B cell (primary cell): ENCODE measurements around the gene PRDM10. TPM values are rescaled to one million over a fixed set of nuclear protein-coding genes. Genes with fewer than 3 reads are reported as not detected.

Experiments
- ATAC-seq: fragments of 200-7000 bp; cut with Tn5 transposase; one replicate; pipeline ENCODE4 v1.10.0; 2021; ENCODE audit warnings: low read depth, mild to moderate bottlenecking, moderate number of reproducible peaks, moderate library complexity
- CTCF ChIA-PET: fragments of 350-600 bp; sonication (Branson Sonifier 250); formaldehyde crosslinking; loops from one replicate; lab custom pipeline; 2021; ENCODE audit warnings: antibody characterized with exemption, inconsistent platforms; lab: Charles Lee
- POLR2A ChIA-PET: fragments of 350-600 bp; sonication (Branson Sonifier 250); formaldehyde crosslinking; loops from one replicate; lab custom pipeline; 2021; ENCODE audit warnings: antibody characterized with exemption; lab: Charles Lee
- DNase-seq: peaks from one replicate; pipeline ENCODE4 v3.0.0; 2013
- H2AFZ ChIP-seq: 2 replicates; pipeline ENCODE4 v1.6.1; 2012; ENCODE audit warnings: mild to moderate bottlenecking, low read depth, low read length; ENCODE audit not compliant: insufficient read depth, poor library complexity, severe bottlenecking
- H3K27ac ChIP-seq, 2 donors: 1 replicate in 1 of 2; 2 replicates in 1 of 2; pipeline ENCODE4 v1.5.1; 2012 to 2013; ENCODE audit warnings: low read length in 2 of 2, mild to moderate bottlenecking in 2 of 2, moderate library complexity in 1 of 2
- H3K27me3 ChIP-seq, 4 experiments: fragments of 200-600 bp in 1 of 4; sonication (generic) in 1 of 4; replicated peaks in 1 of 4; 1 replicate in 2 of 4; 2 replicates in 2 of 4; pipeline versions ENCODE4 v1.6.1 to v1.7.0; 2013 to 2016; ENCODE audit warnings: low read length in 3 of 4, mild to moderate bottlenecking in 2 of 4, mixed read lengths in 1 of 4, moderate library complexity in 1 of 4; ENCODE audit not compliant: insufficient read depth in 4 of 4, control insufficient read depth in 3 of 4; ENCODE audit errors: control extremely low read depth in 1 of 4
- H3K36me3 ChIP-seq, 2 experiments: replicated peaks in 1 of 2; 1 replicate in 1 of 2; 2 replicates in 1 of 2; pipeline versions ENCODE4 v1.6.1 to v1.7.1; 2013; ENCODE audit warnings: low read length in 1 of 2; ENCODE audit not compliant: insufficient read depth in 2 of 2, control insufficient read depth in 1 of 2; ENCODE audit errors: control extremely low read depth in 1 of 2, extremely low read depth in 1 of 2
- H3K4me1 ChIP-seq, 2 donors: fragments of 200-600 bp in 1 of 2; sonication (generic) in 1 of 2; 1 replicate in 1 of 2; 2 replicates in 1 of 2; pipeline versions ENCODE4 v1.5.1 to v1.6.1; 2013 to 2017; ENCODE audit warnings: low read length in 2 of 2; ENCODE audit not compliant: control insufficient read depth in 2 of 2, insufficient read depth in 2 of 2
- H3K4me2 ChIP-seq: replicated peaks from 2 replicates; pipeline ENCODE3; 2012; ENCODE audit warnings: mild to moderate bottlenecking, low read depth, low read length; ENCODE audit not compliant: poor library complexity, severe bottlenecking
- H3K4me3 ChIP-seq, 5 experiments: fragments of 200-600 bp in 1 of 5; sonication (generic) in 1 of 5; 1 replicate in 3 of 5; 2 replicates in 2 of 5; pipeline versions ENCODE4 v1.5.1 to v1.7.0; 2011 to 2016; ENCODE audit warnings: low read length in 4 of 5, mild to moderate bottlenecking in 4 of 5, low read depth in 2 of 5, control low read depth in 1 of 5, moderate library complexity in 1 of 5; ENCODE audit not compliant: insufficient read depth in 1 of 5; ENCODE audit errors: control extremely low read depth in 1 of 5, extremely low read depth in 1 of 5
- H3K79me2 ChIP-seq: fragments of 200-600 bp; sonication (generic); one replicate; pipeline ENCODE4 v1.6.0; 2016; ENCODE audit warnings: low read length; ENCODE audit not compliant: control insufficient read depth, insufficient read depth
- H3K9ac ChIP-seq: fragments of 200-600 bp; sonication (generic); 2 replicates; pipeline ENCODE4 v1.6.1; 2017; ENCODE audit warnings: mild to moderate bottlenecking, low read length, moderate library complexity
- H3K9me3 ChIP-seq, 3 donors: one replicate each; pipeline versions ENCODE4 v1.6.1 to v1.7.1; 2013; ENCODE audit warnings: low read length in 2 of 3; ENCODE audit not compliant: control insufficient read depth in 2 of 3, insufficient read depth in 1 of 3; ENCODE audit errors: control extremely low read depth in 1 of 3
- H4K20me1 ChIP-seq: 2 replicates; pipeline ENCODE4 v1.6.0; 2012; ENCODE audit warnings: mild to moderate bottlenecking, low read length; ENCODE audit not compliant: insufficient read depth, control insufficient read depth, poor library complexity, severe bottlenecking
- H3K27ac Mint-ChIP-seq: one replicate; pipeline ENCODE4 v1.8.0; 2021; ENCODE audit warnings: mixed read lengths
- H3K27me3 Mint-ChIP-seq: one replicate; pipeline ENCODE4 v1.8.0; 2021; ENCODE audit warnings: mixed read lengths
- H3K4me1 Mint-ChIP-seq: one replicate; pipeline ENCODE4 v1.8.0; 2021; ENCODE audit warnings: mixed read lengths
- H3K4me3 Mint-ChIP-seq: one replicate; pipeline ENCODE4 v1.8.0; 2021; ENCODE audit warnings: mixed read lengths
- H3K9me3 Mint-ChIP-seq: one replicate; pipeline ENCODE4 v1.8.0; 2022; ENCODE audit warnings: mixed read lengths; ENCODE audit not compliant: insufficient read depth
- EZH2 ChIP-seq: IDR thresholded peaks from 2 replicates; pipeline ENCODE4 v1.6.1; 2012; ENCODE audit warnings: borderline replicate concordance, low read depth, mild to moderate bottlenecking, moderate library complexity, low read length; ENCODE audit not compliant: insufficient read depth, poor library complexity, severe bottlenecking
- WGBS: methylation state at CpG from one replicate; pipeline ENCODE4 v1.1.5; 2013; ENCODE audit warnings: missing lambda C conversion rate; ENCODE audit not compliant: insufficient coverage; 5-methylcytosine and 5-hydroxymethylcytosine counted together
- intact Hi-C: fragments of 100-400 bp; cut with micrococcal nuclease; formaldehyde crosslinking; loops from one replicate; pipeline ENCODE4 v1.10.0; 2022
- polyA plus RNA-seq: library from polyadenylated mRNA; depleted of rRNA; stranded (reverse); fragments of >200 nt; gene quantifications from 2 replicates; pipeline ENCODE4 v1.2.3, GENCODE V29; 2012
- total RNA-seq, 2 donors: library from RNA; stranded (reverse); fragments of 120-200 nt in 1 of 2; gene quantifications; 1 replicate in 1 of 2; 2 replicates in 1 of 2; pipeline versions ENCODE4 v1.2.3 to v1.2.4, GENCODE V29; 2013 to 2022
- TF ChIP-seq, protein P1 (sequence below): fragments of 200-600 bp; IDR thresholded peaks from one replicate; pipeline ENCODE4 v1.8.0; 2022; ENCODE audit warnings: antibody characterized with exemption, mild to moderate bottlenecking

Gene PRDM10
- total and polyA plus RNA-seq, 2 donors (not counting 1 experiment from before 2014, with no cell fraction given) = 4.5 to 17.5 TPM

DNA sequence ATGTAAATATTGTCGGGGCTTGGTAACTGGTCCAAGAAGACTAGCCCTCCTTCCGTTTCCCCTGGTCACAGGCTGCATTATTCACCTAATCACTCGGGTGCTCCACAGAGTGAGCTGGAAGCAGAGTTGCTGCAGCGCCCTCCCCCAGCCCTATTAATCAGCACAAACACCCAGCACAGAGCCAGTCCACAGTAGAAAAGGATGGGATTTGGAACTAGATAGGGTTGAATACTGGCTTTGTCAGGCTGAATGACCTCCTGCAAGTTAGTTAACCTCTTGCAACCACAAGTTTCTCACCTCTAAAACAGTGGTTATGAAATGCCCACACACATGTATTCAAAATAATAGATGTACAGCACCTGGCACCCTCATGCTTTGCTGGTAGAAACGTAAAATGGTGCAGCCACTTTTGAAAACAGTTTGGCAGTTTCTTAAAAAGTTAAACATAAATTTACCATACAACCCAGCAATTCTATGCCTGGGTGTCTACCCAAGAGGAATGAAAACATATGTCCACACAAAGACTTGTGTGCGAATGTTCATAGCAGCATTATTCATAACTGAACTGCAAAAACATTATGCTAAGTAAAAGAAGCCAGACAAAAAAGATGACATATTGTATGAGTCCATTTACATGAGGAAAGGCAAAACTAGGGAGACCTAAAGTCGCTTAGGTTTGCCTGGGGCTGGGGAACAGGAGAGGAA, 35.4 kb upstream of the PRDM10 start:
- Mint-ChIP-seq H3K4me1 (no peaks in the 10 kb centered on the region), H3K9me3 (no peaks in the 10 kb centered on the region), H3K4me3 (no peak overlapping the region), H3K27ac (no peak overlapping the region), H3K27me3 (peaks cover 36% of the 10 kb centered on the region)
- Histone ChIP-seq H3K9ac (no peak overlapping the region), H3K27ac (no peak overlapping the region), H3K4me1 (no peaks in the 10 kb centered on the region), H3K79me2 (no peaks in the 10 kb centered on the region), H3K4me3 (no peak overlapping the region), H3K27me3 (peaks cover 0 to 8% (median 6%) of the 10 kb centered on the region in 4 experiments), H3K36me3 (no peaks in the 10 kb centered on the region), H4K20me1 (no peaks in the 10 kb centered on the region), H2AFZ (no peak overlapping the region), H3K4me2 (no peak overlapping the region), H3K9me3 (peaks cover 0 to 5% (median 0%) of the 10 kb centered on the region in 3 donors)
- ATAC-seq = no peak
- DNase-seq = no peak
- ChIA-PET POLR2A (no interaction called here), CTCF (no interaction called here)
- 83% methylated on average over 2 of the region's 7 CpGs for WGBS
- TF ChIP-seq EZH2 = no peak
- TF ChIP-seq, protein P1, sequence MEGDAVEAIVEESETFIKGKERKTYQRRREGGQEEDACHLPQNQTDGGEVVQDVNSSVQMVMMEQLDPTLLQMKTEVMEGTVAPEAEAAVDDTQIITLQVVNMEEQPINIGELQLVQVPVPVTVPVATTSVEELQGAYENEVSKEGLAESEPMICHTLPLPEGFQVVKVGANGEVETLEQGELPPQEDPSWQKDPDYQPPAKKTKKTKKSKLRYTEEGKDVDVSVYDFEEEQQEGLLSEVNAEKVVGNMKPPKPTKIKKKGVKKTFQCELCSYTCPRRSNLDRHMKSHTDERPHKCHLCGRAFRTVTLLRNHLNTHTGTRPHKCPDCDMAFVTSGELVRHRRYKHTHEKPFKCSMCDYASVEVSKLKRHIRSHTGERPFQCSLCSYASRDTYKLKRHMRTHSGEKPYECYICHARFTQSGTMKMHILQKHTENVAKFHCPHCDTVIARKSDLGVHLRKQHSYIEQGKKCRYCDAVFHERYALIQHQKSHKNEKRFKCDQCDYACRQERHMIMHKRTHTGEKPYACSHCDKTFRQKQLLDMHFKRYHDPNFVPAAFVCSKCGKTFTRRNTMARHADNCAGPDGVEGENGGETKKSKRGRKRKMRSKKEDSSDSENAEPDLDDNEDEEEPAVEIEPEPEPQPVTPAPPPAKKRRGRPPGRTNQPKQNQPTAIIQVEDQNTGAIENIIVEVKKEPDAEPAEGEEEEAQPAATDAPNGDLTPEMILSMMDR = no peak
- intact Hi-C loops = no loop called here

GRCh38 chr11:130037058-130037457, 34.4 kb upstream of the PRDM10 start:
- no peak for ATAC-seq
- POLR2A ChIA-PET = no interaction called here
- intact Hi-C loops = no loop called here

More at GRCh38 chr11:130037058-130037457, 34.4 kb upstream of the PRDM10 start:
- no peaks in the 10 kb centered on the region for H3K79me2 ChIP-seq
- no peaks in the 10 kb centered on the region for H4K20me1 ChIP-seq
- 100% methylated on average over 2 of the region's 3 CpGs for WGBS
- no peak overlapping the region for H3K4me2 ChIP-seq
- TF ChIP-seq, protein P1 = no peak
- TF ChIP-seq EZH2 = no peak
- CTCF ChIA-PET = no interaction called here
- Mint-ChIP-seq H3K27ac (no peak overlapping the region), H3K4me1 (no peaks in the 10 kb centered on the region), H3K9me3 (no peaks in the 10 kb centered on the region), H3K27me3 (peaks cover 29% of the 10 kb centered on the region), H3K4me3 (no peak overlapping the region)
- no peaks in the 10 kb centered on the region for H3K36me3 ChIP-seq
- H3K4me3 ChIP-seq = no peak overlapping the region
- no peak for DNase-seq
- no peaks in the 10 kb centered on the region for H3K9me3 ChIP-seq
- peaks cover 0 to 8% (median 3%) of the 10 kb centered on the region in 4 experiments for H3K27me3 ChIP-seq
- no peaks in the 10 kb centered on the region for H3K4me1 ChIP-seq
- H3K9ac ChIP-seq = no peak overlapping the region
- H2AFZ ChIP-seq = no peak overlapping the region
- H3K27ac ChIP-seq = no peak overlapping the region
